Ovary (tissue), 3 donors: Measurements from ENCODE around the gene MIF4GD.

ENCODE experiments used
- CTCF ChIP-seq, 3 donors: fragments of 450-650 bp in 2 of 3; fragments of 200-600 bp in 1 of 3; IDR thresholded peaks; one replicate each; pipeline versions ENCODE4 v1.5.1 to v1.8.0; 2016 to 2022; ENCODE audit warnings: antibody characterized with exemption in 3 of 3, mild to moderate bottlenecking in 1 of 3
- EP300 ChIP-seq: sonication (generic); formaldehyde crosslinking; IDR thresholded peaks from one replicate; pipeline ENCODE4 v1.6.1; 2017; ENCODE audit warnings: antibody characterized with exemption
- POLR2A ChIP-seq: fragments of 450-650 bp; IDR thresholded peaks from one replicate; pipeline ENCODE4 v1.6.1; 2017; ENCODE audit warnings: antibody characterized with exemption, mild to moderate bottlenecking, moderate library complexity
- donor health status: DM: no; HTN: no; CAD: no.

- no peak for TF ChIP-seq EP300
- no peak for TF ChIP-seq CTCF (IDR thresholded peaks at IDR 0.05)
- no peak for TF ChIP-seq POLR2A
Measured at GRCh38 chr17:75262112-75262606, 8.9 kb downstream of the MIF4GD start.
